Breast epithelium (tissue), 4 donors: ENCODE measurements around the gene TMSB15B. TPM values are rescaled to one million over a fixed set of nuclear protein-coding genes. Genes with fewer than 3 reads are reported as not detected.
"Not testable (repeated sequence)": the region's sequence is repeated elsewhere in the genome, so short reads cannot be mapped to it uniquely, and the experiment has no call there.

ENCODE experiments used
- DNase-seq, 2 donors: peaks; one replicate each; pipeline ENCODE4 v3.0.0-alpha.2; 2019; ENCODE audit warnings: low spot score in 2 of 2
- H3K27ac ChIP-seq, 2 donors: fragments of 200-600 bp; sonication (generic) in 1 of 2; one replicate each; pipeline ENCODE4 v1.5.1; 2016 to 2019; ENCODE audit warnings: mild to moderate bottlenecking in 1 of 2
- H3K27me3 ChIP-seq, 2 donors: fragments of 200-600 bp; sonication (generic) in 1 of 2; one replicate each; pipeline versions ENCODE4 v1.5.1 to v1.6.0; 2017 to 2019; ENCODE audit warnings: control low read depth in 1 of 2, mild to moderate bottlenecking in 1 of 2
- H3K36me3 ChIP-seq: fragments of 200-600 bp; one replicate; pipeline ENCODE4 v1.5.1; 2019
- H3K4me1 ChIP-seq, 2 donors: fragments of 200-600 bp; sonication (generic); one replicate each; pipeline ENCODE4 v1.5.1; 2016 to 2019; ENCODE audit warnings: control low read depth in 1 of 2
- H3K4me3 ChIP-seq, 3 donors: fragments of 200-600 bp; sonication (generic); 1 replicate in 2 of 3; 2 replicates in 1 of 3; pipeline ENCODE4 v1.5.1; 2016 to 2019; ENCODE audit warnings: mild to moderate bottlenecking in 3 of 3, moderate library complexity in 2 of 3
- H3K9me3 ChIP-seq, 2 donors: fragments of 200-600 bp; sonication (generic) in 1 of 2; one replicate each; pipeline ENCODE4 v1.5.1; 2016 to 2019; ENCODE audit warnings: control low read depth in 1 of 2
- CTCF ChIP-seq, 3 donors: fragments of 450-650 bp; IDR thresholded peaks; one replicate each; pipeline ENCODE4 v1.5.1; 2016 to 2017; ENCODE audit warnings: antibody characterized with exemption in 3 of 3, mild to moderate bottlenecking in 3 of 3, moderate library complexity in 3 of 3
- POLR2A ChIP-seq: fragments of 450-650 bp; IDR thresholded peaks from one replicate; pipeline ENCODE4 v1.6.1; 2016; ENCODE audit warnings: antibody characterized with exemption, mild to moderate bottlenecking, moderate library complexity
- POLR2AphosphoS5 ChIP-seq, 3 donors: sonication (generic); formaldehyde crosslinking; IDR thresholded peaks; one replicate each; pipeline ENCODE4 v1.6.1; 2017; ENCODE audit warnings: antibody characterized with exemption in 3 of 3
- intact Hi-C: fragments of 100-400 bp; cut with DNase I; formaldehyde crosslinking; loops from one replicate; pipeline ENCODE4 v1.15.1; 2023; ENCODE audit warnings: low total_unique reads
- total RNA-seq, 3 donors: library from RNA; depleted of rRNA; stranded (reverse); fragments of >200 nt; gene quantifications; one replicate each; pipeline ENCODE4 v1.1.0, GENCODE V29; 2016

Gene TMSB15B
- total RNA-seq, 3 donors from 2014 or later, result 5.6 to 9.5 (median 5.6) TPM

GRCh38 chrX:104008831-104009230, 46.4 kb downstream of the TMSB15B start:
- intact Hi-C loops, result no loop called here
- peaks cover 0 to 42% of the 10 kb centered on the region in 2 donors for H3K27me3 ChIP-seq
- H3K27ac ChIP-seq, result no peak overlapping the region
- no peak overlapping the region for H3K4me3 ChIP-seq
- TF ChIP-seq POLR2AphosphoS5 (IDR thresholded peaks at IDR 0.05) (no peak), POLR2A (no peak), CTCF (IDR thresholded peaks at IDR 0.05) (no peak)
- no peak for DNase-seq
- no peaks in the 10 kb centered on the region for H3K4me1 ChIP-seq
- no peaks in the 10 kb centered on the region for H3K9me3 ChIP-seq
- no peaks in the 10 kb centered on the region for H3K36me3 ChIP-seq

GRCh38 chrX:104013158-104013557, 50.7 kb downstream of the TMSB15B start:
- Histone ChIP-seq H3K9me3 (no peaks in the 10 kb centered on the region), H3K4me1 (no peaks in the 10 kb centered on the region), H3K36me3 (no peaks in the 10 kb centered on the region), H3K27me3 (peaks cover 0 to 19% of the 10 kb centered on the region in 2 donors), H3K27ac (no peak overlapping the region), H3K4me3 (no peak overlapping the region)
- no peak for TF ChIP-seq CTCF (IDR thresholded peaks at IDR 0.05)
- no peak for TF ChIP-seq POLR2A
- no peak for TF ChIP-seq POLR2AphosphoS5 (IDR thresholded peaks at IDR 0.05)
- intact Hi-C loops, result no loop called here
- DNase-seq, result no peak

- Histone ChIP-seq H3K4me3 (no peak within 1 kb of the TSS), H3K4me1 (no peaks in the 10 kb centered on the region), H3K27ac (no peak within 1 kb of the TSS), H3K27me3 (peaks cover 0 to 22% of the 10 kb centered on the region in 2 donors), H3K36me3 (no peaks in the 10 kb centered on the region), H3K9me3 (no peaks in the 10 kb centered on the region)
- DNase-seq, result no peak
- intact Hi-C loops, result no loop called here
- TF ChIP-seq CTCF (IDR thresholded peaks at IDR 0.05) (no peak), POLR2A (no peak), POLR2AphosphoS5 (IDR thresholded peaks at IDR 0.05) (no peak)
Observed at GRCh38 chrX:104013606-104014005, 51.2 kb downstream of the TMSB15B start, which contains the start of gene H2BW1. Gene H2BW1 (minus strand): TSS chrX:104013708. CDS start chrX:104013576, 132 bp downstream.

GRCh38 chrX:104015576-104015975, 53.1 kb downstream of the TMSB15B start:
- intact Hi-C loops, H3K27ac ChIP-seq, H3K36me3 ChIP-seq, DNase-seq, H3K4me3 ChIP-seq, H3K9me3 ChIP-seq, H3K4me1 ChIP-seq: not testable (repeated sequence)
- H3K27me3 ChIP-seq, result peaks cover 0 to 29% of the 10 kb centered on the region in 2 donors

Other genes starting within 250 kb of the TMSB15B start
- 1 to 10 TPM; 1.3 to 3.4 (median 2.2) TPM for gene PLP1, start 185.8 kb upstream of the TMSB15B start, total RNA-seq
- 1 to 10 TPM; 1.3 to 3.4 (median 1.9) TPM for gene RAB9B, start 130.4 kb upstream of the TMSB15B start, total RNA-seq
- gene H2BW1, start 51.1 kb downstream of the TMSB15B start, total RNA-seq, result not detected
- gene H2BW2, start 77.3 kb downstream of the TMSB15B start, total RNA-seq, result not detected
- gene TMSB15C, start 113.6 kb downstream of the TMSB15B start, total RNA-seq, result 1 to 10 TPM; 1.8 to 6.2 (median 4.1) TPM
- 1 to 10 TPM in 2 of 3 donors, under 1 TPM in 1; 0.59 to 5.2 (median 1.1) TPM for gene ZCCHC18, start 149.9 kb downstream of the TMSB15B start, total RNA-seq
- 10 to 100 TPM; 16.4 to 21.1 (median 17.6) TPM for gene SLC25A53, start 194.4 kb downstream of the TMSB15B start, total RNA-seq
- 10 to 100 TPM; 24.9 to 42.0 (median 41.9) TPM for gene FAM199X, start 203.8 kb downstream of the TMSB15B start, total RNA-seq